G401.6 (cell line): ENCODE data around the gene DTD1.

Source experiments
- FAIRE-seq: peaks from 2 replicates; lab custom pipeline; 2012; peaks lifted over from hg19 to GRCh38; lab: Jason Lieb, UNC

Gene DTD1

GRCh38 chr20:18795366-18795765 is 207.5 kb downstream of the DTD1 start:
- FAIRE-seq, result no peak

- no peak for FAIRE-seq
These were observed 208.5 kb downstream of the DTD1 start for GRCh38 chr20:18796282-18796833.

GRCh38 chr20:18801516-18801915 is 213.7 kb downstream of the DTD1 start:
- no peak for FAIRE-seq

- FAIRE-seq, result no peak
These were observed 214.3 kb downstream of the DTD1 start for GRCh38 chr20:18802012-18802634.

GRCh38 chr20:18805881-18806280 is 218.0 kb downstream of the DTD1 start:
- FAIRE-seq, result no peak

GRCh38 chr20:18808712-18809111 is 220.9 kb downstream of the DTD1 start:
- FAIRE-seq, result no peak

GRCh38 chr20:18811186-18811585 is 223.3 kb downstream of the DTD1 start:
- no peak for FAIRE-seq

- FAIRE-seq, result no peak
These were observed 224.1 kb downstream of the DTD1 start for GRCh38 chr20:18811904-18812303.

GRCh38 chr20:18813483-18813882 is 225.6 kb downstream of the DTD1 start, which contains the start of gene SCP2D1:
Gene SCP2D1, plus strand, starts transcription at chr20:18813783. Its CDS starts 33 bp downstream, at chr20:18813816.
- no peak for FAIRE-seq

- no peak for FAIRE-seq
These were observed 227.5 kb downstream of the DTD1 start for GRCh38 chr20:18815194-18815942.
